ENCODE measurements around the gene KIAA1671. TPM values are rescaled to one million over a fixed set of nuclear protein-coding genes. Genes with fewer than 3 reads are reported as not detected.
"Not testable (repeated sequence)": the region's sequence is repeated elsewhere in the genome, so short reads cannot be mapped to it uniquely, and the experiment has no call there.

The KIAA1671 gene
- total RNA-seq, 1 donor from 2014 or later = 62.1 TPM

DNA sequence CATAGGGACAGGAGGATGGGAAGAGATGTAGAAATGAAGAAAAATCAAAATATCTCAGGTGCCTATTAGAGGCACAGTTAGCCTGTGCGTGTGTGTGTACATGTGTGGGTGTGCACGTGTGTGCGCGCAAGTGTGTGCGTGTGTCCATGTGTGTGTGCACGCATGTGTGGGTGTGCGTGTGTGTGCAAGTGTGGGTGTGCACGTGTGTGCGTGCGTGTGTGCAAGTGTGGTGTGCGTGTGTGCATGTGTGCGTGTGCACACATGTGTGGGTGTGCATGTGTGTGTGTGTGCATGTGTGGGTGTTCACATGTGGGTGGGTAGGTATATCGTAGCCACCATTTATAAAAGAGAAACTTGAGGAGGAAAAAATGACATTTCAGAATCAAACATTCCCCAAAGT, 276.3 kb downstream of the KIAA1671 start:
- DNase-seq (ENCODE audit: low spot score, unreplicated experiment) = no peak
- Mint-ChIP-seq H3K27me3 (peaks cover 3% of the 10 kb centered on the region), H3K9me3 (ENCODE audit: low read depth) (no peaks in the 10 kb centered on the region)

DNA sequence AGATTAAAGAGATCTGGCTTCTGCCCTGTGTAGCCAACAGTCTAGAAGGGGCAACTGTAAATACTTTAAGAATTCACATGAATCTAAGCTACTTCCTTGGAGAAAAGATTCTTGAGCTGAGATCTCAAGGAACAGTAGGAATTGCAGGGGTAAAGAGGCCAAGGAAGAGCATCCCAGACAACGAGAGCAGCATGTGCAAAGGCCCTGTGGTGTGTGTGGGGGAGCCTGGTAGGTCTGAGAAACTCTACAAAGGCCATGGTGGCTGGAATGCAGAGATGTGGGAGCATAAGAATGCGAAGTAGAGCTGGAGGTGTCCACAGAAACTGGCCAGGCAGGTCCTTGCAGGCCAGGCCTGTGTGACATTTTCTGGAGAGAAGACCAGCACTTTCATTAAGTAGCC, 278.2 kb downstream of the KIAA1671 start:
- H3K36me3 Mint-ChIP-seq (ENCODE audit: insufficient read depth); H3K4me1 Mint-ChIP-seq (ENCODE audit: low read depth): not testable (repeated sequence)

More for the DNA sequence above, 276.3 kb downstream of the KIAA1671 start:
- Mint-ChIP-seq H3K36me3 (ENCODE audit: insufficient read depth) (no peaks in the 10 kb centered on the region), H3K4me1 (ENCODE audit: low read depth) (no peaks in the 10 kb centered on the region), H3K27ac (no peak overlapping the region), H3K4me3 (ENCODE audit: low read depth) (no peak overlapping the region)
- TF ChIP-seq, protein P1, sequence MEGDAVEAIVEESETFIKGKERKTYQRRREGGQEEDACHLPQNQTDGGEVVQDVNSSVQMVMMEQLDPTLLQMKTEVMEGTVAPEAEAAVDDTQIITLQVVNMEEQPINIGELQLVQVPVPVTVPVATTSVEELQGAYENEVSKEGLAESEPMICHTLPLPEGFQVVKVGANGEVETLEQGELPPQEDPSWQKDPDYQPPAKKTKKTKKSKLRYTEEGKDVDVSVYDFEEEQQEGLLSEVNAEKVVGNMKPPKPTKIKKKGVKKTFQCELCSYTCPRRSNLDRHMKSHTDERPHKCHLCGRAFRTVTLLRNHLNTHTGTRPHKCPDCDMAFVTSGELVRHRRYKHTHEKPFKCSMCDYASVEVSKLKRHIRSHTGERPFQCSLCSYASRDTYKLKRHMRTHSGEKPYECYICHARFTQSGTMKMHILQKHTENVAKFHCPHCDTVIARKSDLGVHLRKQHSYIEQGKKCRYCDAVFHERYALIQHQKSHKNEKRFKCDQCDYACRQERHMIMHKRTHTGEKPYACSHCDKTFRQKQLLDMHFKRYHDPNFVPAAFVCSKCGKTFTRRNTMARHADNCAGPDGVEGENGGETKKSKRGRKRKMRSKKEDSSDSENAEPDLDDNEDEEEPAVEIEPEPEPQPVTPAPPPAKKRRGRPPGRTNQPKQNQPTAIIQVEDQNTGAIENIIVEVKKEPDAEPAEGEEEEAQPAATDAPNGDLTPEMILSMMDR (IDR thresholded peaks at IDR 0.05; ENCODE audit: unreplicated experiment) = no peak

DNA sequence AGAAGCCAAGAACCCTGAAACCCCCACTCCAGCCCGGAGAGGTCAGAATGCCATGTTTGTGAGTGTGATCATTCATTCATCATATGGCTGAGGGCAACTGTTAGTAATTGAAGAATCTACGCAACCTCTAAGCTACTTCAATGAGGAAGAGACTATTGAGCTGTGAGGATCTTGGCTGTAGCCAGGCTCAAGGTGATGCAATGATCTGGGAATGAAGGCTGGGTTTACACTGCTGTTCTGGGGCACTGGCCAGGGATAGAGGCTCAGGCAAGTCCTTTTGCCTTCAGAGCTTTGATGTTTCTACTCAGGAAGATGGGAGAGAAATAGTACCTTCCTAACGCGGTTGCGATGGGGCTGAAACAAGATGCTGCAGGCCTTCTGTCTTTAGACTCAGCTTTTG, 279.8 kb downstream of the KIAA1671 start:
- Mint-ChIP-seq H3K27ac (no peak overlapping the region), H3K27me3 (peaks cover 13% of the 10 kb centered on the region), H3K36me3 (ENCODE audit: insufficient read depth) (no peaks in the 10 kb centered on the region), H3K9me3 (ENCODE audit: low read depth) (no peaks in the 10 kb centered on the region), H3K4me1 (ENCODE audit: low read depth) (no peaks in the 10 kb centered on the region), H3K4me3 (ENCODE audit: low read depth) (no peak overlapping the region)
- TF ChIP-seq, protein P1 (IDR thresholded peaks at IDR 0.05; ENCODE audit: unreplicated experiment) = no peak
- DNase-seq (ENCODE audit: low spot score, unreplicated experiment) = no peak

More for the DNA sequence above, 278.2 kb downstream of the KIAA1671 start:
- H3K9me3 Mint-ChIP-seq (ENCODE audit: low read depth); DNase-seq (ENCODE audit: low spot score, unreplicated experiment); H3K27me3 Mint-ChIP-seq; H3K4me3 Mint-ChIP-seq (ENCODE audit: low read depth); H3K27ac Mint-ChIP-seq: not testable (repeated sequence)

DNA sequence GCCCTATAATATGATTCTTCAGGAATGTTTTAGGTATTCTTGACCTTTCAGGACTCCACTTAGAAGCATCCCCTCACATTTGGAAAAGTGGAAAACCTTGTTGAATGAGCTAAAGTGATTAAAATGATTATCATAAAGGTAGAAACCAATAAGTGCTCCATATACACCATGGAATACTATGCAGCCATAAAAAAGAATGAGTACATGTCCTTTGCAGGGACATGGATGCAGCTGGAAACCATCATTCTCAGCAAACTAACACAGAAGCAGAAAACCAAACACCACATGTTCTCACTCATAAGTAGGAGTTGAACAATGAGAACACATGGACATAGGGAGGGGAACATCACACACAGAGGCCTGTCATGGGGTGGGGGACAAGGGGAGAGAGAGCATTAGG, 281.2 kb downstream of the KIAA1671 start:
- not testable (repeated sequence) for H3K4me3 Mint-ChIP-seq (ENCODE audit: low read depth); H3K4me1 Mint-ChIP-seq (ENCODE audit: low read depth); DNase-seq (ENCODE audit: low spot score, unreplicated experiment); H3K36me3 Mint-ChIP-seq (ENCODE audit: insufficient read depth); H3K27ac Mint-ChIP-seq; H3K9me3 Mint-ChIP-seq (ENCODE audit: low read depth)
- peaks cover 19% of the 10 kb centered on the region for H3K27me3 Mint-ChIP-seq

DNA sequence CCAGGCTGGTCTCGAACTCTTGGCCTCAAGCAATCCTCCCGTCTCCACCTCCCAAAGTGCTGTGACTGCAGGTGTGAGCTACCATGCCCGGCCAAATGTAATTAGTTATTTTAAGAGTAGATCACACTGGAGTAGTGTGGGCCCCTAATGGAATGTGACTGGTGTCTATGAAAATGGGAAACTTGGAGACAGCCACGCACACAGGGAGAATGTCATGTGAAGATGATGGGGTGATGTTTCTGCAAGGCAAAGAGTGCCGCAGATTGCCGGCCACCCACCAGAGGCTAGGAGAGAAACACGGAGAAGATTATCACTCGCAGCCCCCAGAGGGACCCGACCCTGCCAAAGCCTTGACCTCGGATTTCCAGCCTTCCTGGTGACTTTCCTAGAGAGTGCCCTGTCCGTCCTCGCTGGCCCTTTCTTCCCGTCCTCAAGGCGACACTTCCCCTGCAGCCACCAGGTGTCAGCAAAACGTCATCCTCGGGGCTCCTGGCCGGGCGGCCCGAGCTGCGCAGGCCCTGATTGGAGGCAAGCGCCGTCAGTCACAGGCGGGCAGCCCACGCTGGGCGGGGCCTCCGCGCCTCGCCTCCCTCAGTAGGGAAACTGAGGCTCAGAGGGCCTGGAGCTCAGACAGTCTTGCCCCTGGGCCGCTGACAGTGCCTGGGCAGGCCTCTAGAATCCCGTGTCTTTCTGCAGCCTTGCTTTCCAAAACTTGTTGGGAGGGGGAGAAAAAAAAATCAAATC, 283.2 kb downstream of the KIAA1671 start:
- peak; percentile 84 for DNase-seq (ENCODE audit: low spot score, unreplicated experiment)
- TF ChIP-seq, protein P1 (IDR thresholded peaks at IDR 0.05; ENCODE audit: unreplicated experiment) = peak; percentile 85
- Mint-ChIP-seq H3K27ac (no peak overlapping the region), H3K4me3 (ENCODE audit: low read depth) (no peak overlapping the region), H3K9me3 (ENCODE audit: low read depth) (no peaks in the 10 kb centered on the region), H3K4me1 (ENCODE audit: low read depth) (no peaks in the 10 kb centered on the region), H3K36me3 (ENCODE audit: insufficient read depth) (no peaks in the 10 kb centered on the region), H3K27me3 (peaks cover 22% of the 10 kb centered on the region)

DNA sequence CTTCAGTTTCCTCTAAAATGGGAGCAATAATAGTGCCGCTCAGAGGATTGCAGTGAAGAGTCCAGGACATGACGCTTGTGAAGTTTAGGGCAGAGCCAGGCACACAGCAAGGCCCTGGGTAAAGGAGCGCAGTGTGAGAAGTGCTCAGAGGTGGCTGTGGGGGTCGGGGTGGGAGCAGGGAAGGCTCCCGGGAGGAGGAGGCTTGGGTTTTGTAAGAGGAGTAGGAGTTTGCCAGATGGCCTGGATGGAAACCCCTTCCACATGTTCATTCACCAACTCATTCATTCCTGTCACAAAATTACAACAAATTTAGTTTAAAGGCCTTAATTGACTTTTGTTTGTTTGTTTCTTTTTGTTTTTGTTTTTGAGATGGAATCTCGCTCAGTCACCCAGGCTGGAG, 283.9 kb downstream of the KIAA1671 start:
- TF ChIP-seq, protein P1 (IDR thresholded peaks at IDR 0.05; ENCODE audit: unreplicated experiment) = no peak
- no peak for DNase-seq (ENCODE audit: low spot score, unreplicated experiment)
- Mint-ChIP-seq H3K4me1 (ENCODE audit: low read depth) (no peaks in the 10 kb centered on the region), H3K27me3 (peaks cover 26% of the 10 kb centered on the region), H3K27ac (no peak overlapping the region), H3K4me3 (ENCODE audit: low read depth) (no peak overlapping the region), H3K9me3 (ENCODE audit: low read depth) (no peaks in the 10 kb centered on the region), H3K36me3 (ENCODE audit: insufficient read depth) (no peaks in the 10 kb centered on the region)
